Activated CD4-positive, alpha-beta T cell treated with anti-CD3 and anti-CD28 coated beads, Interleukin-10, Interleukin-2, amounts not matched to agents 100 ng/mL and 50 ng/mL, durations not matched to agents 16 hours and 8 hours (primary cell): ENCODE data around the gene CMYA5.
"Not testable (repeated sequence)": the region's sequence is repeated elsewhere in the genome, so short reads cannot be mapped to it uniquely, and the experiment has no call there.

ENCODE experiments used
- DNase-seq: peaks from one replicate; pipeline ENCODE4 v3.0.0-alpha.2; 2020

CMYA5 gene

GRCh38 chr5:79753092-79753491, 63.5 kb downstream of the CMYA5 start:
- DNase-seq: no peak

GRCh38 chr5:79753877-79754645, 64.4 kb downstream of the CMYA5 start:
- no peak for DNase-seq

- DNase-seq: no peak
Observed at GRCh38 chr5:79754865-79755555, 65.4 kb downstream of the CMYA5 start.

GRCh38 chr5:79756076-79756475, 66.4 kb downstream of the CMYA5 start:
- no peak for DNase-seq

GRCh38 chr5:79759436-79759835, 69.8 kb downstream of the CMYA5 start:
- DNase-seq: no peak

GRCh38 chr5:79759848-79760247, 70.2 kb downstream of the CMYA5 start:
- no peak for DNase-seq

GRCh38 chr5:79762929-79763328, 73.3 kb downstream of the CMYA5 start:
- DNase-seq: no peak

GRCh38 chr5:79764147-79764546, 74.5 kb downstream of the CMYA5 start:
- DNase-seq: not testable (repeated sequence)

- DNase-seq: no peak
Observed at GRCh38 chr5:79771387-79771786, 81.8 kb downstream of the CMYA5 start.

GRCh38 chr5:79772651-79773050, 83.0 kb downstream of the CMYA5 start:
- no peak for DNase-seq

- DNase-seq: no peak
Observed at GRCh38 chr5:79773612-79774011, 84.0 kb downstream of the CMYA5 start.

- peak; percentile 9 for DNase-seq
Observed at GRCh38 chr5:79774171-79774854, 84.7 kb downstream of the CMYA5 start.

GRCh38 chr5:79774855-79775237, 85.2 kb downstream of the CMYA5 start:
- no peak for DNase-seq

- not testable (repeated sequence) for DNase-seq
Observed at GRCh38 chr5:79784741-79785140, 95.1 kb downstream of the CMYA5 start.

GRCh38 chr5:79785983-79786382, 96.3 kb downstream of the CMYA5 start:
- no peak for DNase-seq

GRCh38 chr5:79787448-79787847, 97.8 kb downstream of the CMYA5 start:
- DNase-seq: no peak

GRCh38 chr5:79791843-79792242, 102.2 kb downstream of the CMYA5 start:
- DNase-seq: no peak

GRCh38 chr5:79792463-79792862, 102.8 kb downstream of the CMYA5 start:
- DNase-seq: no peak

GRCh38 chr5:79793304-79793703, 103.7 kb downstream of the CMYA5 start:
- no peak for DNase-seq

- DNase-seq: peak; percentile 9
Observed at GRCh38 chr5:79793722-79794121, 104.1 kb downstream of the CMYA5 start.

- no peak for DNase-seq
Observed at GRCh38 chr5:79794347-79794746, 104.7 kb downstream of the CMYA5 start.

GRCh38 chr5:79795764-79796398, 106.2 kb downstream of the CMYA5 start:
- DNase-seq: no peak

- DNase-seq: no peak
Observed at GRCh38 chr5:79798893-79799590, 109.4 kb downstream of the CMYA5 start.
